Kidney (tissue), 14 donors: Measurements from ENCODE around the gene VPS8. TPM values are rescaled to one million over a fixed set of nuclear protein-coding genes. Genes with fewer than 3 reads are reported as not detected.
"Not testable (repeated sequence)": the region's sequence is repeated elsewhere in the genome, so short reads cannot be mapped to it uniquely, and the experiment has no call there.

Experiments
- DNase-seq, 5 donors: peaks; one replicate each; pipeline ENCODE4 v3.0.0-alpha.2; 2013 to 2020
- FAIRE-seq: peaks from 2 replicates; lab custom pipeline; 2012; peaks lifted over from hg19 to GRCh38; lab: Jason Lieb, UNC
- H3K27ac ChIP-seq, 2 donors: one replicate each; pipeline ENCODE4 v1.7.0; 2013; ENCODE audit warnings: low read depth in 2 of 2, low read length in 2 of 2, inconsistent platforms in 1 of 2
- H3K27me3 ChIP-seq: one replicate; pipeline ENCODE4 v1.7.1; 2013; ENCODE audit warnings: low read length, inconsistent platforms; ENCODE audit not compliant: control insufficient read depth, insufficient read depth
- H3K36me3 ChIP-seq, 3 donors: one replicate each; pipeline versions ENCODE4 v1.7.0 to v1.7.1; 2013; ENCODE audit warnings: low read length in 3 of 3, control low read depth in 1 of 3, inconsistent platforms in 1 of 3; ENCODE audit not compliant: insufficient read depth in 3 of 3, control insufficient read depth in 2 of 3
- H3K4me1 ChIP-seq, 3 donors: one replicate each; pipeline versions ENCODE4 v1.7.0 to v1.7.1; 2013; ENCODE audit warnings: low read length in 3 of 3, inconsistent platforms in 1 of 3, low read depth in 1 of 3; ENCODE audit not compliant: control insufficient read depth in 2 of 3, insufficient read depth in 2 of 3
- H3K4me3 ChIP-seq, 3 donors: one replicate each; pipeline versions ENCODE4 v1.7.0 to v1.8.1; 2013; ENCODE audit warnings: low read length in 3 of 3, control low read depth in 1 of 3, inconsistent platforms in 1 of 3
- H3K9ac ChIP-seq, 3 donors: one replicate each; pipeline versions ENCODE4 v1.7.0 to v1.7.1; 2013; ENCODE audit warnings: low read length in 3 of 3, control low read depth in 1 of 3, inconsistent platforms in 1 of 3
- H3K9me3 ChIP-seq, 3 donors: one replicate each; pipeline versions ENCODE4 v1.7.0 to v1.7.1; 2013; ENCODE audit warnings: low read length in 3 of 3, control low read depth in 1 of 3, inconsistent platforms in 1 of 3; ENCODE audit not compliant: control insufficient read depth in 2 of 3, insufficient read depth in 1 of 3
- CTCF ChIP-seq: IDR thresholded peaks from 3 replicates; pipeline ENCODE4 v1.5.1; 2012; ENCODE audit warnings: mild to moderate bottlenecking, moderate library complexity, borderline replicate concordance; ENCODE audit not compliant: insufficient read depth; ENCODE audit errors: extremely low read depth
- intact Hi-C: fragments of 100-400 bp; cut with DNase I; formaldehyde crosslinking; loops from one replicate; pipeline ENCODE4 v1.11.1; 2022
- polyA plus RNA-seq: library from polyadenylated mRNA; stranded (reverse); fragments of 350-450 nt; fragmentation: Illumina TruSeq; extraction: RNeasy Lipid Tissue Mini Kit (QIAGEN cat#74804); gene quantifications from one replicate; pipeline ENCODE4 v1.2.3, GENCODE V29; 2014; ENCODE audit warnings: low read depth, low replicate concordance; ENCODE audit not compliant: insufficient read depth
- total RNA-seq: library from RNA; stranded (reverse); fragmentation: NEBNext Ultra II Directional; extraction: Animal tissue kit (Norgen Biotek cat#: 25700); gene quantifications from one replicate; pipeline ENCODE4 v1.2.1, GENCODE V29; 2021
- donor health status: control.
- donor health status: control.
- donor health status: control.
- donor health status: control.
- donor health status: control.
- donor health status: DM: yes; HTN: yes; CAD: no.
- donor health status: Normal renal cell carcinoma (clear cell type).

The VPS8 gene
- total and polyA plus RNA-seq, 2 donors from 2014 or later, result 10.8 to 55.0 TPM

- no peaks in the 10 kb centered on the region for H3K9me3 ChIP-seq
- no peak overlapping the region for H3K9ac ChIP-seq
- no peaks in the 10 kb centered on the region for H3K27me3 ChIP-seq
- no peak for FAIRE-seq
- peaks cover 0 to 3% (median 0%) of the 10 kb centered on the region in 3 donors for H3K36me3 ChIP-seq
- intact Hi-C loops, result no loop called here
- TF ChIP-seq CTCF, result no peak
- no peak overlapping the region for H3K4me3 ChIP-seq
- no peaks in the 10 kb centered on the region for H3K4me1 ChIP-seq
- peak in 1 of 5 donors; percentile 23 for DNase-seq
- H3K27ac ChIP-seq, result no peak overlapping the region
Observed at GRCh38 chr3:184953401-184953800, 141.4 kb downstream of the VPS8 start.

- FAIRE-seq (no peak), DNase-seq (no peak)
- no peaks in the 10 kb centered on the region for H3K9me3 ChIP-seq
- peaks cover 0 to 3% (median 3%) of the 10 kb centered on the region in 3 donors for H3K36me3 ChIP-seq
- no peak overlapping the region for H3K4me3 ChIP-seq
- no peaks in the 10 kb centered on the region for H3K4me1 ChIP-seq
- H3K27me3 ChIP-seq, result no peaks in the 10 kb centered on the region
- no peak for TF ChIP-seq CTCF
- intact Hi-C loops, result no loop called here
- H3K9ac ChIP-seq, result no peak overlapping the region
- H3K27ac ChIP-seq, result no peak overlapping the region
Observed at GRCh38 chr3:184954251-184954650, 142.3 kb downstream of the VPS8 start.

GRCh38 chr3:184954851-184955250 lies 142.9 kb downstream of the VPS8 start:
- H3K4me3 ChIP-seq, DNase-seq, FAIRE-seq: not testable (repeated sequence)

GRCh38 chr3:184965639-184966430 lies 153.9 kb downstream of the VPS8 start:
- DNase-seq (no peak), FAIRE-seq (no peak)
- H3K27me3 ChIP-seq, result no peaks in the 10 kb centered on the region
- no peak for TF ChIP-seq CTCF
- H3K9ac ChIP-seq, result no peak overlapping the region
- intact Hi-C loops, result no loop called here
- peaks cover 0 to 6% (median 0%) of the 10 kb centered on the region in 3 donors for H3K36me3 ChIP-seq
- no peak overlapping the region for H3K4me3 ChIP-seq
- no peaks in the 10 kb centered on the region for H3K9me3 ChIP-seq
- H3K27ac ChIP-seq, result no peak overlapping the region
- H3K4me1 ChIP-seq, result no peaks in the 10 kb centered on the region

More at GRCh38 chr3:184954851-184955250, 142.9 kb downstream of the VPS8 start:
- H3K27me3 ChIP-seq, H3K27ac ChIP-seq, H3K9ac ChIP-seq, H3K36me3 ChIP-seq, H3K9me3 ChIP-seq, H3K4me1 ChIP-seq, intact Hi-C loops: not testable (repeated sequence)
